Panc1 (cell line): ENCODE data around the gene PLCH2. TPM values are rescaled to one million over a fixed set of nuclear protein-coding genes. Genes with fewer than 3 reads are reported as not detected.

Source experiments
- ATAC-seq: fragments of 200-7000 bp; cut with Tn5 transposase; 2 replicates; pipeline ENCODE4 v1.9.1; 2020; ENCODE audit warnings: mild to moderate bottlenecking, moderate library complexity
- BruUV-seq: library from RNA; stranded (reverse); fragments of 400-500 nt; replicated peaks from 2 replicates; lab custom pipeline; 2021; lab: Mats Ljungman, UMichigan
- CTCF ChIA-PET: fragments of 300-600 bp; sonication (Branson Sonifier 250); formaldehyde crosslinking; loops from one replicate; lab custom pipeline; 2022; ENCODE audit warnings: antibody characterized with exemption; lab: Charles Lee
- POLR2A ChIA-PET: fragments of 300-600 bp; sonication (Branson Sonifier 250); formaldehyde crosslinking; loops from one replicate; lab custom pipeline; 2022; ENCODE audit warnings: antibody characterized with exemption; lab: Charles Lee
- DNase-seq: peaks from one replicate; pipeline ENCODE4 v3.0.0-alpha.2; 2010; ENCODE audit warnings: low read depth, low spot score
- H3K27ac ChIP-seq: 2 replicates; pipeline ENCODE4 v1.5.1; 2011; ENCODE audit warnings: mild to moderate bottlenecking, low read length, inconsistent platforms
- H3K27me3 ChIP-seq: fragments of 200-500 bp; sonication (Bioruptor generic); 2 replicates; pipeline ENCODE4 v1.6.0; 2014; ENCODE audit warnings: low read length, inconsistent platforms; ENCODE audit not compliant: control insufficient read depth, insufficient read depth
- H3K36me3 ChIP-seq: fragments of 200-500 bp; sonication (Bioruptor generic); 2 replicates; pipeline ENCODE4 v1.5.1; 2014; ENCODE audit warnings: inconsistent platforms, mild to moderate bottlenecking, low read length, moderate library complexity; ENCODE audit not compliant: control insufficient read depth, insufficient read depth
- H3K4me1 ChIP-seq: 2 replicates; pipeline ENCODE4 v1.5.1; 2011; ENCODE audit warnings: inconsistent platforms, mild to moderate bottlenecking, low read length, moderate library complexity; ENCODE audit not compliant: control insufficient read depth, insufficient read depth
- H3K4me3 ChIP-seq, 2 experiments: 2 replicates each; pipeline ENCODE4 v1.5.1; 2011 to 2012; ENCODE audit warnings: low read depth in 2 of 2, low read length in 2 of 2, mild to moderate bottlenecking in 2 of 2, inconsistent platforms in 1 of 2, moderate library complexity in 1 of 2
- H3K9me3 ChIP-seq: fragments of 200-500 bp; sonication (Bioruptor generic); 2 replicates; pipeline ENCODE4 v1.5.1; 2014; ENCODE audit warnings: low read depth, mild to moderate bottlenecking, inconsistent platforms, low read length, moderate library complexity; ENCODE audit not compliant: control insufficient read depth, insufficient read depth
- CTCF ChIP-seq: fragments of 450-650 bp; IDR thresholded peaks from 2 replicates; pipeline ENCODE4 v1.5.1; 2017; ENCODE audit warnings: mild to moderate bottlenecking
- POLR2AphosphoS5 ChIP-seq: IDR thresholded peaks from 2 replicates; pipeline ENCODE4 v1.6.1; 2012; ENCODE audit warnings: mild to moderate bottlenecking, low read depth, low read length, moderate library complexity
- REST ChIP-seq, 2 experiments: IDR thresholded peaks; 2 replicates each; pipeline ENCODE4 v1.6.1; 2011 to 2012; ENCODE audit warnings: low read depth in 2 of 2, control low read depth in 1 of 2, low read length in 1 of 2, mild to moderate bottlenecking in 1 of 2, moderate library complexity in 1 of 2; ENCODE audit not compliant: insufficient read depth in 1 of 2
- SIN3A ChIP-seq: IDR thresholded peaks from 2 replicates; pipeline ENCODE4 v1.6.1; 2012; ENCODE audit warnings: low read depth, mild to moderate bottlenecking, low read length, moderate library complexity, borderline replicate concordance; ENCODE audit not compliant: insufficient read depth
- TCF7L2 ChIP-seq: IDR thresholded peaks from 2 replicates; pipeline ENCODE4 v1.6.1; 2011; ENCODE audit warnings: mild to moderate bottlenecking, low read depth, low read length, inconsistent platforms
- in situ Hi-C: cut with HindIII; loops from 2 replicates; pipeline ENCODE4 v1.10.0; 2016; ENCODE audit warnings: low sequenced_read_pairs, low pct_unique_long_range_greater_than_20kb
- intact Hi-C: fragments of 100-400 bp; cut with micrococcal nuclease; formaldehyde crosslinking; loops from one replicate; pipeline ENCODE4 v1.10.0; 2022; ENCODE audit not compliant: unreplicated experiment
- total RNA-seq: library from RNA; stranded (reverse); gene quantifications from one replicate; pipeline ENCODE4 v1.2.1, GENCODE V29; 2021; ENCODE audit not compliant: unreplicated experiment

PLCH2 gene
- total RNA-seq, 1 experiment from 2014 or later, result 41.2 TPM

- DNase-seq (no peak), ATAC-seq (no peak)
- Histone ChIP-seq H3K4me1 (peaks cover 23% of the 10 kb centered on the region), H3K27me3 (no peaks in the 10 kb centered on the region), H3K27ac (no peak overlapping the region), H3K36me3 (no peaks in the 10 kb centered on the region), H3K9me3 (no peaks in the 10 kb centered on the region), H3K4me3 (no peak overlapping the region)
- intact Hi-C loops, result loop anchor here (10.0 kb wide), 1 partner anchor 556 kb away; no protein-coding TSS in a partner anchor
- in situ Hi-C loops, result no loop called here
- CTCF ChIA-PET, result no interaction called here
- BruUV-seq, result no TSS peak
- POLR2A ChIA-PET, result no interaction called here
- no peak for TF ChIP-seq TCF7L2
- no peak for TF ChIP-seq POLR2AphosphoS5
- no peak for TF ChIP-seq CTCF
- no peak for TF ChIP-seq SIN3A
- no peak for TF ChIP-seq REST (IDR thresholded peaks at IDR 0.05; ENCODE audit: insufficient read depth in 1 of 2, low read depth in 2 of 2, low read length in 1 of 2)
Observed at GRCh38 chr1:2499260-2499659, 23.2 kb downstream of the PLCH2 start.

GRCh38 chr1:2499986-2500596, 24.0 kb downstream of the PLCH2 start:
- ChIA-PET CTCF (interaction anchor here (0.6 to 0.7 kb wide), 2 partner anchors 8 to 50 kb away, joined by 4 to 15 read pairs; no protein-coding TSS in a partner anchor), POLR2A (no interaction called here)
- BruUV-seq, result no TSS peak
- Histone ChIP-seq H3K36me3 (no peaks in the 10 kb centered on the region), H3K4me3 (no peak overlapping the region), H3K27me3 (no peaks in the 10 kb centered on the region), H3K27ac (no peak overlapping the region), H3K4me1 (peaks cover 15% of the 10 kb centered on the region), H3K9me3 (no peaks in the 10 kb centered on the region)
- no peak for ATAC-seq
- in situ Hi-C loops, result no loop called here
- no peak for DNase-seq
- intact Hi-C loops, result loop anchor here (10.0 kb wide), 1 partner anchor 555 kb away; no protein-coding TSS in a partner anchor
- no peak for TF ChIP-seq REST (IDR thresholded peaks at IDR 0.05; ENCODE audit: insufficient read depth in 1 of 2, low read depth in 2 of 2, low read length in 1 of 2)
- TF ChIP-seq TCF7L2, result no peak
- no peak for TF ChIP-seq SIN3A
- TF ChIP-seq CTCF, result no peak
- no peak for TF ChIP-seq POLR2AphosphoS5
